Measurements from ENCODE around the gene BBOX1.

DNA sequence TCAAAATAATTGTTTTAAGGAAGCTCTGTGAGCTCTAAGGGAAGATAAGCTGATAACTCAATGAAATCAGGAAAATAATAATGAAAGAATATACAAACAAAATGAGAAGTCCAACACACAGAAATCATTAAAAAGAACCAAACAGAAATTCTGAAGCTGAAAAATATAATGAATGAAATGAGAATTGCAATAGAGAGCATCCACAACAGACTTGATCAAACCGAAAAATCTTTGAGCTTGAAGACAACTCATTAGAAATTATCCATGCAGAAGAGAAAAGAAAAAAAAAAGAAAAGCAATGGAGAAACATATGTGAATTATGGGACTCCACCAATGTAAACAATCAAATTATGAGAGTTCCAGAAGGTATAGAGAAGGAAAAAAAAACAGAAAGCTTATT, 101.0 kb downstream of the BBOX1 start:
- no peak for TF ChIP-seq CTCF (IDR thresholded peaks at IDR 0.05; ENCODE audit: low read depth, low read length, poor library complexity, severe bottlenecking)
- TF ChIP-seq EZH2phosphoT487 (IDR thresholded peaks at IDR 0.05; ENCODE audit: borderline replicate concordance, low read length): no peak
